NCI-H2196 (cell line): ENCODE data around the gene EPC1.
A peak's percentile ranks its signal among the peaks of the same experiment; 100 is the strongest.
"Not testable (repeated sequence)": the region's sequence is repeated elsewhere in the genome, so short reads cannot be mapped to it uniquely, and the experiment has no call there.

Experiments
- DNase-seq: peaks from one replicate; lab custom pipeline; 2025; ENCODE audit not compliant: unreplicated experiment; lab: John Stamatoyannopoulos, UW

The EPC1 gene

GRCh38 chr10:32373031-32373430 lies 26.1 kb upstream of the EPC1 start:
- no peak for DNase-seq

GRCh38 chr10:32372000-32372875 lies 25.3 kb upstream of the EPC1 start:
- no peak for DNase-seq

DNA sequence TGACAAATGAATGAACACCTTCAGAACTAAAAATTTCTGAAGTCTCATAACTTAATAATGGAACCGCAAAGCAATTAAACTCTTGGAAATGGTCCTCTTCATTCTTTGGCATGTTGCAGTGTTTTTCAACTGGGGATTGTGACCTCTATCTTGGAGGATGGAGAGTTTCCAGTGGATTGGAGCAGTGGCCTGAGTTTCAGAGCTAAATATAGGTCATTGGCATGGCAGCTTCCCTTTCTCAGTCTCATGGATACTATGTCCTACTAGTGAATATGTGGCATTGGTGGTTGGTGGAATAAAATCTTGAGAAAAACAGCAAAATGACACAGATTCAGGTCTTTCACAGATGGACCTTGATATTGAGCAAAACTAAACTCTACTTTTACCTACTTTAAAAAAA lies 24.1 kb upstream of the EPC1 start:
- DNase-seq: no peak

DNA sequence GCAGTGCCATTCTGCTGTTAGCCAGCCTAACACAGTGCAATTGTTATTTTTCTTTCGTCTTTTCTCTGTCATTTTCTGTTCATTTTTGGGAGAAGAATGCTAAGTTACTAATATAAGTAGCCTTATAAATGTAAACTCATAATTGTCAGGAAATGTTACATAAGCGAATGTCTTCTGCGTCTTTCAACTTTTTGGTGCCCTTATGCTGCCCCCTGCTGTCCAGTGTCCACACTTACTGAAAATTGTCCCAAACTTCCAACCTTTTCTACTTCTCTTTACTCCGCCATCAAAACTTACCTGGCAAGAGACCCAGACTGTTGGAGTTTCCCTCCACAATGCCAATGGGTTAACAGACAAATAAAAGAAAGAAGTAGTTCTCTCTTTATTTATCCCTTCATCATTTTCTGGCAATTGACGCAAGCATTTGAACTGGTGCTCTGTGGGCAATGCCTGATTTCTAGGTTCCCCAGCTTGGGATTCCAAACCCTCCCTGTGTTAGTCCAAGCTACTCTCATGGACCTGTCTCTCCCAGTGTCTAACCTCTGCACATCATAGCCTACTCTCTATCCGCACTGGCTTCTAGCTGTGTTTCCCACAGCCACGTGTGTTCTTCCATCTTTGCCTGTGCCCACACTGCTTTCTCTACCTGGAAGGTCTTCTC lies 21.0 kb upstream of the EPC1 start:
- peak; percentile 23 for DNase-seq

DNA sequence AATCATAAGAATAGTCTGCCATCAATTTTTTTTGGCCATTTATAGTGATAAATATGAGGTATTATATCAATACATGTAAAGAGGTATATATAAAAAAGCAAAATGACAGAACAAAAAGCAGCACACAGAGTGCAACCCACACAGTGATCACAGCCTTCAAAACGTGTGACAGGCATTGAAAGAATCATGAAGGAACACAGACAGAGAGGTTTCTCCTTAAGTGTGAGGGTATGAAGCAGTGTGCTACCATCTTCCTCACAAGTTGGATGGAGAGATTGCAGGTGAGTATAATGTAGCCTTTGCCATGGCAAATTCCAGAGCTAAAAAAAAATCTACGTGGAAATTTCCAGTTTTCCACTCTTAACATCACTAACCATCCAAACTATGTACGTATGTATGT lies 19.6 kb upstream of the EPC1 start:
- no peak for DNase-seq

DNA sequence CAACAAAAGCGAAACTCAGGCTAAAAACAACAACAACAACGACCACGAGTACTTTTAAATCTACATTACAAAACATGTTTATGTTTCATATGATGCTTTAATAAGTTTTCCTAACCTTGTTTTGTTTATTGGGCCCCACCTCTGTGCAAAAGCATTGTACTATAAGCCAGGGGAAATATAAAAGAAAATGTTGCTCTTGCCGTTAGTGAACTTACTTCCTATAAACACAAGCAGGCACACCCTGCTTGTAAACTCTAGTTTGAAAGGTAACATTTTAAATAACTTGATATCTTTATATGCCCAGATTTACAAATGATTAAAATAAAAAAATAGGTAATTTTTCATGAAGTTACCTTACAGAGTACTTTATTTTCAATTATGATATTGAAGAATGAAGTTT lies 19.2 kb upstream of the EPC1 start:
- no peak for DNase-seq

GRCh38 chr10:32365404-32365803 lies 18.4 kb upstream of the EPC1 start:
- DNase-seq: not testable (repeated sequence)

DNA sequence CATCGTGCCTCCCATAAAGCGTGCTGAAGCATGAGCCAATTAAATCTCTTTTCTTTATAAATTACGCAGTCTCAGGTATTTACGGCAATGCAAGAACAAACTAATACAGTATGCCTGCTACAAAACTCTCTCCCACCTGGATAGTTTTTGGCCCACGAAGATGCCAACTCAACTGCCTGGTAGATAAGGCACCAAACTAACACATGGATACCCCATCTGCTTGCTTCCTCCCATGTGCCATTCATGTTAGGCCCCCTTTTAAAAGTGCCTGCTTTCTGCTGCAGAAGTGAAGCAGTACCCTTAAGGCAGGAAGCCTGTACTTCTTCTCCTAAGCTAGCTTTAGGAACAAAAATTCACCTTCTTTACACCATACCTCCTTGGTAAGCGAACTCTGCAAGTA lies 15.6 kb upstream of the EPC1 start:
- DNase-seq: no peak

DNA sequence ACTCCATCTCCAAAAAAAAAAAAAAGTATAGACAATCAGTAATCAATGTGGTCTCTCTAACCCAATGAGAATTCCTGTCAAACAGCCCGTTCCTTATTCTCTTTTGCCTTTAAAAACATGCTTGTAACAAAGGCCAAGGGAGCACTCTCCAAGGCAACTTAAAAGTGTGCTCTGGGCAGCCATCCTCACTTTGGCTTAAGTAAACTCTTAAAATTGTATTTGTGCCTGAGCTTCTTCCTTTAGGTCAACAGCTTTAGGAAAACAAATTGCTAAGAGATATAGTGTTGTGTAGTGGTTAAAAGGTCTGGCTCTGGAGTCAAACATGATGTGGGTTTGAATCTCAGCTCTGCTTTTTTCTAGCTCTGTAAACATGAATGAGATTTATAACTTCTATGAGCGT lies 13.9 kb upstream of the EPC1 start:
- no peak for DNase-seq

DNA sequence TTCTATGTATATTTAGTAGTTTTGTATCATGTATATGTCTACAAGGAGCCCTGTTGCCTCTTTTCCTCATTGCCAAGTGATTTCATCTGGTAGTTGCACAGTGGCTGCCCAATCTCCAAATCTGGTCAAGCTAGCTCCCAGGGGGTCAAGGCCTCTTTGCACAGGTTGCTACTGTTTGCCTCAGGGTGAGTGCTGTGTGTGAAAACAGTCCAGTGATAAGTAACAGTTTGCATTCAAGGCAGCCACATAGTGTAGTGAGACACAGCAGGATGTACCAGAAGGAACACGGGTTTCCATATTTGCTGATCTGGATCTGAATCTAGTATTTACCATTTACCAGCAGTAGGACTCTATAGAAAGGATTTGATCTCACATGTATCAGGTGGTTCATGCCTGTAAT lies 13.3 kb upstream of the EPC1 start:
- DNase-seq: no peak

- DNase-seq: no peak
Observed at GRCh38 chr10:32357056-32357735, 10.2 kb upstream of the EPC1 start.

DNA sequence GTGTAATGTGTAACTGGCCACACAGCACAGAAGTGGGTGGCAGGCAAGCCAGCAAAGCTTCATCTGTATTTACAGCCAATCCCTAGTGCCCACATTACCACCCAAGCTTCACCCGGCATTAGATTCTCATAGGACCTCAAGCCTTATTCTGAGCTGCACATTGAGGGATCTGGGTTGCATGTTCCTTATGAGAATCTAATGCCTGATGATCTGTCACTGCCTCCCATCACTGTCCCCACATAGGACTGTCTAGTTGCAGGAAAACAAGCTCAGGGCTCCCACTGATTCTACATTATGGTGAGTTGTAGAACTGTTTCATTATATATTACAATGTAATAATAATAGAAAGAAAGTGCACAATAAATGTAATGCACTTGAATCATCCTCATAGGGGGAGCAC lies 7.7 kb upstream of the EPC1 start:
- DNase-seq: not testable (repeated sequence)

GRCh38 chr10:32350811-32351350 lies 3.9 kb upstream of the EPC1 start:
- no peak for DNase-seq

DNA sequence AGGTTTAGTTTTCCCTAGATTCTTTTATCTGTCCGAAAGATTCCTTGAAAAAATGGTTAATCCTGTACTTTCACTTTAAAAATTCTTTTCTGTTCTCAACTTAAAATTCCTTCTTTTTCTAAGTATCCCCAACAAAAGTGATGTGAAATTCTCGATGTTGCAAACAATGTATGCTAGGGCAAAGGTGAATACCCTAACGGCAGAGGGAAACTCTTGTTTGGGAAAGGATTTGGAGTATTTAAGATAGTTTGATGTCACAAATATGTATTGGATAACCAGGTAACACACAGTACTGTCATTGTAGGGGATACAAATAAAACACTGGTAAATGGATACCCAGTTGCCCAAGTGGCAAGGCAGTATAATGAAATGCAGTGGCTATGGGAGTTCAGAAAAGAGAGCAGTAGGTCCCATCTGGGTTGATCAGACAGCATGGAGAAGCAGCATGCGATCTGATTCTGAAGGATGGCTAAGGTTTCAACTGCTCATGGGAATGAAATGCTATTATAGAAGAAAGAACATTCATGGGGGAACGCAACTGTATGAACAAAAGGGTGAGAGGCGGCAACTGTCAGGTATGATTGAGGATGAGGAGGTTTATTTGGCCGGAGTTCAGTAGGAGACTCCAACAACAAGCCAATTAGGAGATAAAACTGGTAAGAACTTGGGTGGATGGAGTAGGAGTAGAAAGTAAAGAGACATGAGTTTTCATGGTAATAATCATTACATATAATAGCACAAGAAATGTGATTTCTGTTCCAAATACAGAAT lies 3.2 kb upstream of the EPC1 start:
- DNase-seq: no peak

- no peak for DNase-seq
Observed at GRCh38 chr10:32349199-32349585, 2.2 kb upstream of the EPC1 start.

DNA sequence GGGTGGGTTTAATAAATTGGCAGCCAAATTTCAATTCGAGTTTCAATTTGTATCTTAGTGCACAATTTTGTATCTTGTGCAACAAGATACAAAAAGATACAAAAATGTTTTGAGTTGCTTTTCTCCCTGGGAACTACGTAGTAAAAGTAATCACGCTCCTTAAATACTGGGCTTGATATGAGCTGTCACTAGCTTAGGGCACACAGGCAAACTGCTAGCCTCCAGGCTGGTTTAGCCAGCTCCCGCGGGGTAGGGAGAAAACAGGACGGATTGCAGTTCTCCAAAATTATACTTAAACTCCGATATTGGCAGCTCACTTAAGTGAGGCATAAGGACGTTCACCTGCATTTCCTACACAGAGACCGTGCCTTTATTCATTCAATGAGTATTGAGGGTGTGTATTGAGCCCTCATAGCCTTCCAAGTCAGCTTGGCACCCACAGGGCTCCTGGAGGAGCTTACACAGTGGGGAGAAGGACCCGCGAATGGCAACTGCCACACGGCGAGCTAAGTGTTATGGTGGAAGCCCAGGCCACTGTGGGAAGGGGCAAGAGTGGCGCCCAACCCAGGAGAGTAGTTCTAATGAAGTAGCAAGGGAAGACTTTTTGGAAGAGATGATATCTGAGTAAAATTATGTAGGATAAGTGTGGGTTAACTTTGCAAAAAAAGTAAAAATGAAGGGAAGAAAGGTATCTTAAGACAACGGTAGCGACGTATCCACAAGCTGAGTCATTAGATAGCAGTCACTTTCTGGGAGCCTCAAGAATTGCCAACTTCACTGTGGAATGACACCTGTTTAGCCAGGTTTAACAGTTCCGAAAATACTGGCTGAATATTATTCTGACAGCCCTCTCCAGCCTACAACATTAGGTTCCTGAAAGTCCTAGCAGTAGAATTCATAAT lies 1.6 kb upstream of the EPC1 start:
- DNase-seq: no peak

GRCh38 chr10:32347363-32348022 lies 535 bp upstream of the EPC1 start:
- no peak for DNase-seq

- DNase-seq: peak; percentile 75
Observed at GRCh38 chr10:32346134-32346550, 816 bp downstream of the EPC1 start.

DNA sequence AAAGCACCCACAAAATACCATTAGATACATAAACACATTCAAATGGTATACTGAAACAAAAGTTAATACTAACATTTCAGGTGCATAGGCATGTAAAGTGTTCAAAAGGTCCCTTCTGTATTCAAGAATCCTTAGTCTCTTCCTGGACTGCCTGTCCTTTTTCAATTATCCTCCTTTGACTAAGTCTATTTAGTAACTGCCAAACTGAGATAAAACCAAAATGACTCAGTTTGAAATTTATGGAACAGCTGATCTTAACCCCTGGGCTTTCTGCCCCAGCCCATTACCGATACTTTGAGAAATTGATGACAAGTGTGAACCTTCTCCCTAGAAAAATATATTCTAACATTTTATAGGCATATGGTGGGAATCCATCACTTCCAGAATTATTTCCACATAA lies 5.4 kb downstream of the EPC1 start:
- no peak for DNase-seq
